HG02981 (cell line): ENCODE measurements around the gene PRICKLE2.

Experiments
- ATAC-seq: cut with Tn5 transposase; IDR thresholded peaks from one replicate; pipeline ENCODE4 v1.9.1; 2021; ENCODE audit warnings: mild to moderate bottlenecking, moderate library complexity; ENCODE audit not compliant: unreplicated experiment

The PRICKLE2 gene

GRCh38 chr3:64163019-64163754, 62.1 kb downstream of the PRICKLE2 start:
- ATAC-seq, result no peak

DNA sequence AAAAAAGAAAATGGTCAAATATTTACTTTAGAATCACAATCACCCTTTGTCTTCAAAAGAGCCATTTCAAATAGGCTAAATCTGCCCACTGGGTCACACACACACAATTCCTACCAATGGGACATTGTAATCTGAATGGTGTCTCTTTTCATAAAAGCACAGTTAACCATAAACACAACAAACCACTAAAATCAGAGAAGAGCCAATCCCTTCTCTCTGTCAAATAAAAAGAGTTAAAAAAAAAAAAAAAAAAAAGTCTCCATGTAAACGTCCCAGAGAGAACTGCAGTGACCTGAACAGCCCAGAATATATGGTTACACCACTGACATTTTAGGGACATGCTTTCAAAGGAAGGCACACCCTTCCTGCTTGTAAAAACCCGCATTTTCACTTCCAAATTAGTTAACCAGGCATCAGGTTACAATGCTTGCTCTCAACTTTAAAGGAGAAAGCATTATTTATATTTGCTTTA, 63.7 kb downstream of the PRICKLE2 start:
- no peak for ATAC-seq

GRCh38 chr3:64160000-64160695, 65.1 kb downstream of the PRICKLE2 start:
- ATAC-seq, result no peak

DNA sequence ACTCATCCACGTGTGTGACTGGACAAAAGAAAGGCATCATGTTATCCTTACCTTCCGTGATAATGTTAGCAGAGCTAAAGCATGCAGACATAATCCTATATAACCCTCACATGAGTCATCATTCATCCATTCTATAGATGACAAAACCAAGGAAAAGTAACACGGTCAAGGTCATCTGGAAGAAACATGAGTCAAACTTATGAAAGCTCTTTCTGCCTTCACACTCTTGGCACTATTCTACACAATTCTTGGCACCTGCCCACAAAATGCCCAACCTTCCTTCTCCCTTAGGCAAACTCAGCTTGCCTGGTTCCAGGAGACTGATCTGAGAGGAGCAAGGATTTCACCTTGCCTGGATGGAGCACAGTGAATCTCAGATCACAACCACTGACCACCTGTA, 66.9 kb downstream of the PRICKLE2 start:
- no peak for ATAC-seq

DNA sequence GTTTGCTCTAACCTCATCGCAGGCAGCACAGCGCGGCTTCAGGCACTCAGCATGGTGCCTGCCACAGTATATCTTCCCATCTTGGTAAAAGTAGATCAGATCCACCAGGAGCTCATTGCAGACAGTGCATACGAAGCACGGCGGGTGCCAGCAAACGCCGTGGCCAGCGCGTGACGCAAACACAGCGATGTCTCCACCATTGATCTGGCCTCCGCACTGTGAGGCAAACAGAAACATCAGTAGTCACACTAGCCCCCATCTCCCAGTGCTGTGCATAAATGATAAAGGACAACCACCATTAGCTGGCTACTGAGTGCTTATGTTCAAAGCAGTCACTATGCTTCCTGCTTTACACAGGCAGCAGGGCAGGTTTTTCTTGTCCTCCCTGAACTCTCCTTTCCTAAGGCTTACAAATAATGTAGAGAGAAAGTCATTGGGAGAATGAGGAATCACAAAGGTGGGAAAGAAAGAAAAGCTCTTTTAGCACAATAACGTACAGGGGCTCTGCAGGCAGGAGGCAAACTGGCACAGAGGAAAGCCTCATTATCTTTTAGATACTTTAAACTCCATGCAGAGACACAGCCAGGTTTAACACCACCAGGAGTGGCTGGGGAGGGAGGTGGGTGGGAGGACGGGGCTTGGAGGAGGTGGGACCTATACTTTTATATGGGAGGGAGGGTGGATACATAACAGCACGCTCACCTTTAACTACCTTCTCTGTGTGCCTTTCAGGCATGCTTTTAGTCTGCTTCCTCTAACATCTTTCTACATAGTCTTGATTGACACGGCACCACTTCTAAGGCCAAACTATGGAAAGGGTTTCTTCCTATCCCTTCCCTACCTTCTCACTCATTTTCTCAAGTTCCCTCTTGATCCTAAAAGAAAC, 67.9 kb downstream of the PRICKLE2 start:
- no peak for ATAC-seq

- no peak for ATAC-seq
Observed at GRCh38 chr3:64155328-64155727, 69.9 kb downstream of the PRICKLE2 start.

GRCh38 chr3:64152676-64153466, 72.4 kb downstream of the PRICKLE2 start:
- no peak for ATAC-seq

DNA sequence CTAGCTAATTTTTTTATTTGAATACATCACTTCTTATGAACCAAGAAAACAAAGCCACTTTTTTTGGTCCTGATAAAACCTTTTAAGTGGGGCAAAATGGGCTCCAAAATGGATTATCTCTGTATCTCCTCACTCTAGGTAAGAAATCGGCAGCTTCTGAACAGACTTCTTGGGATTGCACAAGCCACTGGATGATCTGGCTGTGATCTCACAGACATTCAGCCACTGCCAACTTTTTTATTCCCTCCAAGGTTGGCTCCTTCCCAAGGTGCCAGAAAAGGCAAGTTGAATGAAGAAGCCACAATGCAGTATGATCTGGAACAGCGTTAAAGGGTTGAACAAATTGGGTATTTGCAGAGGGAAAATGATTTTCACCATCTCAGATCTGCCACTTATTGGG, 73.2 kb downstream of the PRICKLE2 start:
- no peak for ATAC-seq

GRCh38 chr3:64151342-64151871, 73.9 kb downstream of the PRICKLE2 start:
- ATAC-seq, result no peak

GRCh38 chr3:64150623-64151207, 74.6 kb downstream of the PRICKLE2 start:
- no peak for ATAC-seq

DNA sequence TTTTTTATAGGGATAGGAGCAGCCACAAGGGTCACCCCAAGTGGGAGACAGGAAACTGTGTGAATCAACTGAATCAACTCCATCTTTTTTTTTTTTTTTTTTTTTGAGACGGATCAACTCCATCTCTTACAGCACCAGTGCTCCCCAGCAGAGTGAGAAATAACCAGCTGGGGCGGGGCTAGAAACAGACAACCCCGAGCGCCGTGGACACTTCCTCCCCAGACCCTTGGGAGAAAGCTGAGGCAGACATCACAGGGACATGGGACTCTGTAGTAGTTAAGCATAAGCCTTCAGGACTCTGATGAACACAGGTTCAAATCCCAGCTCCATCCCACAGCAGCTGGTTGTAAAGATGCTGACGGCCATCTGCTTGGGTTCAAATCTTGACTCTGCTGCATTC, 75.4 kb downstream of the PRICKLE2 start:
- ATAC-seq, result no peak

GRCh38 chr3:64148955-64149653, 76.2 kb downstream of the PRICKLE2 start:
- ATAC-seq, result no peak

GRCh38 chr3:64147211-64147610, 78.1 kb downstream of the PRICKLE2 start:
- ATAC-seq, result no peak

DNA sequence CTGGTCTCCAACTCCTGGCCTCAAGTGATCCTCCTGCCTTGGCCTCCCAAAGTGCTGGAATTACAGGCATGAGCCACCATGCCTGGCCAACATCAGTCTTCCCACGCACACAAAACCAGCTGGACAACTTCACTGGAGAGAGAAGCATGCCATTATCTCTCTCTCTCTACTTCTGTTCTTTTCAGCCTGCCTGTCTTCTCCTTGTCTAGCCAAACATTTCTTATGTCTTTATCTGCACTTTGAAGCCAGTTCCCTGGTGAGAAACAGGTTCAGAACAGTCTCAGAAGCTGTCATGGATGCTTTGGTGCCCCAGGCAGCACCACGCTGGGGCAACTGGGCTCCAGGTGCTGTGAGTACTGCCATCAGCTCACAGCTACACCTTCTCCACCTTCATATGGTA, 79.8 kb downstream of the PRICKLE2 start:
- ATAC-seq, result no peak

GRCh38 chr3:64144241-64144900, 80.9 kb downstream of the PRICKLE2 start:
- no peak for ATAC-seq

DNA sequence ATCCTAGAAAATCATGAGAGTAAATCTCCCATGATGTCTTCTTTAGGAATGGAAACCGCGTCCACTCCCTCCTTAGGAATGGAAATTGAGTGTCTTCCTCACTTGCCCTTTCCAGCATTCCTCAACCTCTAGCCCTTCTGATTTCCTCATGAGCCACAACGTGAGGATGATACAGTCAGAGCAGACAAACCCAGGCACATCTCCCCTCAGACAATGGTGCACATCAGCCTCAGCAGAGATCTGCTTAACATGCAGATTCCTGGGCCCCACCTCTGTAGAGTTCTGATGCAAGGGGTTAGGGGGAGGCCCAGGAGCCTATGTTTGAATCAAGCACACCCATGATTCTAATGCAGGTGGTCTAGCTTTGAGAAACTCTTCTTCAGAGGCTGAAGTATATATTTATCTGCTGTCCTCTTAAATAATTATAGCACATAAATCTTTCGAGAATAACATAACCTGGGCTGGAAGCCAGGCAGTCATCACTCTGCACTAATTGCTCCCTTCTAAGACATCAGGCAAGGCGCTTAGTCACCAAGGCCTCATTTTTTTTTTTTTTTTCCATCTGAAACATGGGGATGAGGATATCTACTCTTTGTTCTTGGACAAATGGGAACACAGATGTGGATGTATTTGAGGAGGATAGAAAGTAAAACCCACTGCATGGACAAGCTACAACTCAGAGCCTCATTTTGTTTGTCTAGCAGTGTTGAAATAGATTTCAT, 81.7 kb downstream of the PRICKLE2 start:
- no peak for ATAC-seq

DNA sequence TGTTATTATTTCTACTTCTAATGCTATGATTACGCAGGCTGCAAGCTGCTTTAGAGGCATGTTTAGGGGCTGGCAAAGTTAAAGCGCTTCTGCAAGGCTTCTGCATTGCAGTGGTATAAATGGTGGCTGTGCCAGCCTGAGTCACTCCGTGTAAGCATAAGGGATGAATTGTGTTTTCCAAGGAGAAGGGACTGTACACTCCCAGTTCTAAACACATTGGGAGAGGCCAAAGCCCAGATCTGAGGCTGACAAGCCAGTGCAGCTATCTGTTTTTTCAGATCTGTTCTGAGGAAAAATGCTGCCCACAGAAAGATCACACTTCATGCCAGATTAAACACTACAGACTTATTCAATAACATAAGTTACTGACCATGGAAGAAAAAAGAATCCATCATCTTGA, 83.8 kb downstream of the PRICKLE2 start:
- no peak for ATAC-seq

- ATAC-seq, result no peak
Observed at GRCh38 chr3:64140651-64141050, 84.6 kb downstream of the PRICKLE2 start.
